GM18508 (cell line): ENCODE data around the gene DDX42.
A peak's percentile ranks its signal among the peaks of the same experiment; 100 is the strongest.

Experiments
- ATAC-seq: cut with Tn5 transposase; IDR thresholded peaks from one replicate; pipeline ENCODE4 v1.9.1; 2021; ENCODE audit warnings: moderate number of reproducible peaks; ENCODE audit not compliant: insufficient read depth, unreplicated experiment

Gene DDX42

GRCh38 chr17:63819131-63819530 is 45.2 kb downstream of the DDX42 start:
- no peak for ATAC-seq

DNA sequence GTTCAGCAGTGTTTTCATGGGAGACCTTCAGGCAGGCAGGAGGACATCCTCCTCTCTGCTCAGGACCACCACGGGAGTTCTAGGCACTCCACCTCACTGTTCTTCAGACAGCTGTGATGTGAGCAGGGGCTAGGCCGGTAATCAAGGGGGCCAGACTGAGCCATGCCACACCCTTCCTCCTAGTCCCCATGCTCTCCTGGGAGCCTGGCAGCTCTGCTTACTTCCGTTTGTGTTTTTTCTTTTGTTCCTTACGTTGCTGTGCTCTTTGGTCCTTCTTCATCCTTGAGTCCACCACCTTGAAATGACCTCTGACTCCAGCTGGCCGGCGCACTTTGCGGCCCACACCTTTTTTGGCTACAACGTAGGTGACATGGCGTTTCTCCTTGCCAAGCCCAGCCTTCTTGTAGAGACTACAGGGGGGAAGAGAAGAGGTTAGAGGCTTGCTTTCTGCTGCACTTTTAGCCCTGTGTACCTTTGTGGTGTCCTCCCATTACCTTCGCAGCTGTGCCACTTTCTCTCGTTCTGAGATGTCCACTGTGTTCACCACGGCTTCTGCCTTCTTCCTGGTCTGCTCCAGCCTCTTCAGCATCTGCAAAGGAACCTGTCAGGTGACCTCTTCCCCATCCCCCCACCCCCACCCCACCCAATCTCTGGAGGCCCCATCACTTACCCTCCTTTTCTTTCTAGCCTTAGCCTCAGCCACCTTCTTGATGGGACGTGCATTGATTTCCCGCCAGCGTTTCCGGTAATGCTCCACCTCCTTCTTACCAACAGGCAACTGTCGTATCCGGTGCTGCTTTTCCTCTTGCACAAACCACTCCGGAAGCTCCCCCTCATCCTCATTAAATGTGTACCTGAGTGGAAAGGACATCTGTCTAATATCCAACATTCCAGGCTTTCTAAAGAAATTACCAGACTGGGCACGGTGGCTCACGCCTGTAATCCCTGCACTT is 45.9 kb downstream of the DDX42 start:
- no peak for ATAC-seq

GRCh38 chr17:63820963-63821561 is 47.1 kb downstream of the DDX42 start:
- ATAC-seq = no peak

GRCh38 chr17:63821804-63822203 is 47.8 kb downstream of the DDX42 start:
- no peak for ATAC-seq

- no peak for ATAC-seq
Measured at GRCh38 chr17:63822537-63822936, 48.6 kb downstream of the DDX42 start.

DNA sequence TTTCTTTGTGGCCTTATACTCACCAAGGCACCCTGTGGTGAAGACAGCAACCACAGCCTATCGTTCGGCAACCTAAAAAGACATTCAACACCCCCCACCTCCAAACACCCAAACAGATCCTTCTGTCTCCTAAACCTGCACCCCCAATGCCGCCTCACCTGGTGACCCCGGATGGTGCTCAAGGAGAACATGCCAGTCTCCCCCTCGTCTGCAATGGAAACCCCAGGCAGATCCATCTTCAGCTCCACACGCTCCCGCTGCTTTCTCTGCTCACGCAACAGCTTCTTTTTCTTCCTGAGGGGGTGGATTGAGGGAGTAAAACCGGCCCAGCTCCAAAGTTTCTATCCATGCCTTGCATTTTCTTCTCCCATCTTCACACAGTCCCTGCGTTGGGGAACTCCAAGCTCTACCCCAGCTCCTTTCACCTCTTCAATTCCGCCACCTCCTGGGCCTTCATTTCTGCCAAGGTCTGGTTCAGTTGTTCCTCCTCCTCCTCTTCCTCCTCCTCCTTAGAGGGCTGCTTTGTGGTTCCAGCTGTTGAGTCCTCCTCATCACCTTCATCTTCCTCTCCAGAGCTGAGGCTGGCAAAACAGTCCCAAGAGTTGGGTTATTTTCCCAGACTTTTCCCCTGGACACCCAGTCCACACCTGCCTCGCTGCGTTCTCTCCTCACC is 49.8 kb downstream of the DDX42 start:
- no peak for ATAC-seq

DNA sequence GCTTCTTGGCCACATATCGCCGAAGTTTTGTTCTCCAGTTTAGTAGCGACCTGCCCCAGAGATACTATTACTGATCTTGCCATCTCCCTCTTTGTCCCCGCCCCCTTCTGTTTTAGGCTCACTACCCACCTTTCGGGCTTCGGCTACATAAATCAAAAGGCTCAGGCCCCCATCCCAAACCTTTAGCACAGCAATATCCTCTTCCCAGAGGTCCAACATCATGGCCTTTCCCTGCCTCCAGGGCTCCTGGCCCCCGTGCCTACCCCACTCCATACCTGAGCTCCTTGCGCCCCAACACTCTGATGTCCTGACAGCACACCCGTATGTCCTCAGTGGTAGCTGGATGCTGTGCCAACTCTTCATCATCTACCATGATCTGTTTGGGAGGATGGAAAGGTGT is 50.4 kb downstream of the DDX42 start:
- ATAC-seq = no peak

DNA sequence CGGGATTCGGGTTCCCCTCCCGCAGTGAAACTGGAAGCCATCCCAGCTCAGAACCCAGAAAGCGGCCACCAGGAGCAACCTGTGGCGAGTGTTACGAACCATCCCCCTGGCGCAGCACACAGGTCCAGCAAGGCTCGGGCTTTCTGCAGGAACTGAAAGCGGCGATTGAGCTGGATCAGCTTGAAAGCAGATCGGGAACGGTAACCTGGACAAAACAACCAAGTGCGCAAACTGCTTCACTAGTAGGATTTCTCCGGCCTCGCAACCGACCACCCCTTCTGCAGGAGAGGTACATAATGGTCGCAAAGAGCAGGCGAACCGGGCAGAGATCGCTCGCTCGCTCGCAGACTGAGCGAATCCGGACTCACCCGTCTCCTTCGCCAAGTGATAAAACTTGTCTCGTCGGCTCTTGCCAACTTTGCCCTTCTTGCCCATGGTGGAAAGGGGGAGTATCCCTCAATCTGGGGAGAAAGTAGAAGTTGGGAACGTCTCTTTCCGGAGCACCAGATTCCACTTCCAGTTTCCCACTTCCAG is 52.6 kb downstream of the DDX42 start:
- no peak for ATAC-seq

GRCh38 chr17:63827002-63827800 is 53.2 kb downstream of the DDX42 start, which contains the start of the genes FTSJ3 and PSMC5:
FTSJ3 (minus strand) TSS chr17:63827663; CDS start chr17:63826902, 761 bp downstream.
PSMC5 (plus strand) TSS chr17:63827431; CDS start chr17:63827491, 60 bp downstream.
- ATAC-seq = peak; percentile 46

DNA sequence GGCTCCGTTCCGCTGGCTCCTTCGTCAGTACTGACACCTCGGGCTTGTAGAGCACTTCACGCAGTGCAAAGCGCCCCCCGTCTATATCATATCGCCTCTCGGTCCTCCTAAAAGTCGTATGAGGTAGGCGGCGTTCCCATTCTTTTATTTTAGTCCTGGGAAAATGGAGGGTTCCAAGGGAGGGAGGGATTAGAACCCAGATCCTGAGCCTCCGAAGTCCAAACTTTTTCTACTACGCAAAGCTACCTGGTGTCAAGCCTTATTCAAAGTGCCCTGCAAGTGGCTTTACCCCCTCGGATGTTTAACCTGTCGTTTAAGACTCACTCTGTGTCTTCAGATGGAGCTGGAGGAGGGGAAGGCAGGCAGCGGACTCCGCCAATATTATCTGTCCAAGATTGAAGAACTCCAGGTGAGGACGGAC is 53.8 kb downstream of the DDX42 start:
- ATAC-seq = no peak

DNA sequence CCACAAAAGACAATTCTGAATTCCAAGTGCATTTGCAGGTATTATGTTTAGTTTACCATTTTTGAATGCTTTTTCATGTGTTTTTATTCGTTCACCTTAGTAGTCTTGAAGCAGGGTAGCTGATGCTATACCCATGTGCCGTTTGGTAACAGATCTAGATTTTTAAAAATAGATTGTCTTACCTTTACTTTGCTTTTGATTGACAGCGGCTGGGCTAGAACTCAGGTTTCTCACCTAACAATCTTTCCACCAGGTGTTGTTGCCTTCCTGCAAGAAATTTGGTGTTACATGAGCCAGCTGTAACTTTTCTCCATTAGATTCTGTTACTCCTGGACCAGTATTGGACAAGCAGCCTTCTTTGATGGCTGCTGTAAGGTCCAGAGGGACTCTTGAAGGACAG is 55.0 kb downstream of the DDX42 start:
- ATAC-seq = no peak

DNA sequence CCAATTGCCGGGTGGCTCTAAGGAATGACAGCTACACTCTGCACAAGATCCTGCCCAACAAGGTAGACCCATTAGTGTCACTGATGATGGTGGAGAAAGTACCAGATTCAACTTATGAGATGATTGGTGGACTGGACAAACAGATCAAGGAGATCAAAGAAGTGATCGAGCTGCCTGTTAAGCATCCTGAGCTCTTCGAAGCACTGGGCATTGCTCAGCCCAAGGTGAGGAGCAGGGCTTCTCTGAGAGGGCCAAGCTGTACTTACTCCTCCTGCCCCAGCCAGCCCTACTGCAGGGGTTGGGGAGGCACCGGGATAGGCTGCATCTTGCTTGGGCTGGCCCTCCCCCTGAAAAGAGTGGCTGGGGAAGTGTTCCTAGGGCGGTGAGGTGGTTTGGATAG is 56.3 kb downstream of the DDX42 start:
- ATAC-seq = no peak

DNA sequence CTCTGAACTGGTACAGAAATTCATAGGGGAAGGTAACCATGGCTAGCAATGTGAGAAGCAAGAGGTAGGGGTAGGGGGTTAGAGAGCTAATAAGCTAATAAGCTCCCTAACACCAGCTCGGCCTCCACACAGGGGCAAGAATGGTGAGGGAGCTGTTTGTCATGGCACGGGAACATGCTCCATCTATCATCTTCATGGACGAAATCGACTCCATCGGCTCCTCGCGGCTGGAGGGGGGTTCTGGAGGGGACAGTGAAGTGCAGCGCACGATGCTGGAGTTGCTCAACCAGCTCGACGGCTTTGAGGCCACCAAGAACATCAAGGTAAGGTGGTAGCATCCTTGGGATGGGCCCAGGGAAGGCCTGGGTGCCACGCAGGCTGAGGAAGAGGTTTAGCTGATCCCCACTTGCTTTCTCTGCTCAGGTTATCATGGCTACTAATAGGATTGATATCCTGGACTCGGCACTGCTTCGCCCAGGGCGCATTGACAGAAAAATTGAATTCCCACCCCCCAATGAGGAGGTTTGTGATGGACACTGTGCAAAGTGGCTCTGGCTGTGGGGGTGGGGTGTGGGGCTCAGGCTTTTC is 57.0 kb downstream of the DDX42 start:
- ATAC-seq = no peak

DNA sequence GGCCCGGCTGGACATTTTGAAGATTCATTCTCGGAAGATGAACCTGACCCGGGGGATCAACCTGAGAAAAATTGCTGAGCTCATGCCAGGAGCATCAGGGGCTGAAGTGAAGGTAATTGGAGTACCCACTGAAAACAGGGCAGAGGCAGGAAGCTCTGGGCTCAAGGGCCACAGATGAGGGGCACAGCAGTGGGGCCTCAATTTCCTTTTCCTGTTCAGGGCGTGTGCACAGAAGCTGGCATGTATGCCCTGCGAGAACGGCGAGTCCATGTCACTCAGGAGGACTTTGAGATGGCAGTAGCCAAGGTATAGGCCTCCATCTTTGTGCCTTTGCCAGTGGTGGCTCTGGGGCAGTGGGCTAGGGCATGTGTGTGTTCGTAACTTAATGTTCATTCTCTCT is 57.5 kb downstream of the DDX42 start:
- no peak for ATAC-seq

DNA sequence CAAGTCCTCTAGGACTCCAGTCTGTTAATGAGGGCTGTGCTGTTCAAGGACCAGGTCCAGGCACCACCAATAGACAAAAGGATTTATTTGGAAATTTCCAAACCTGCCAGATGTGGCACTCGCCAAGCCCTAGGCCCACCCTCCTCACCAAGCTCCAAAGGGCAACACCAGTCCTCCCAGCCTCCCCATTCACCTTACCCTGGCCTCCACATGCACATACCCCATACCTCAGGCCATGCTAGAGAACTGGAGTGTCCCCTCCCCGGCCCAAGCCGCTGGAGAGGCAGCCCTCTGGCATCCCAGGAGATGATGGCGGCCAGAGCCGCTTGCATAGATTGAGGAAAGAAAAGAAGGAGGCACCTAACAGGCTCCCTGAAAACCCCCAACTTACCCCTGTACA is 58.0 kb downstream of the DDX42 start:
- ATAC-seq = no peak

DNA sequence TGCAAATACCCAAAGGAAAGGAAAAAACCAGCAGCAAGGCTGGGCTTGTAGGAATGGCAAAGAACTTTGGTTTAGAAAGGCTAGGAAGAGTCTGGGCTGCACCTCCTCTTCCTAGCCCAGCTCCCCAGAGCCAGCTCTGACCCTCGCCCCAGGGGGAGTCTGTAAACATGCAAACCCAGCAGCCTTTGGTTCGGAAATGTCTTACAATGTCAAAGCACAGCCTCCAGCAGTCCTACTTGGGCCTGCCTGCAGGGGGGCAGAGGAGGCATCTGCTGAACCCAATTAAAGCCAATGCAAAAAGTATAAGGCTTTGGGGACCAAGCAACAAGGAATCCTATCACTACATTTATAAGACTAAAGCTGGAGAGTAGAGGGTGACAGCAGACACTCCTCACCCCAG is 58.5 kb downstream of the DDX42 start:
- ATAC-seq = no peak

- no peak for ATAC-seq
Measured at GRCh38 chr17:63833026-63833740, 59.2 kb downstream of the DDX42 start.

- no peak for ATAC-seq
Measured at GRCh38 chr17:63833741-63834373, 59.9 kb downstream of the DDX42 start.
